GM18520 (cell line): Measurements from ENCODE around the gene DENND5A.

Source experiments
- ATAC-seq: cut with Tn5 transposase; IDR thresholded peaks from one replicate; pipeline ENCODE4 v1.9.1; 2021; ENCODE audit not compliant: unreplicated experiment

The DENND5A gene

DNA sequence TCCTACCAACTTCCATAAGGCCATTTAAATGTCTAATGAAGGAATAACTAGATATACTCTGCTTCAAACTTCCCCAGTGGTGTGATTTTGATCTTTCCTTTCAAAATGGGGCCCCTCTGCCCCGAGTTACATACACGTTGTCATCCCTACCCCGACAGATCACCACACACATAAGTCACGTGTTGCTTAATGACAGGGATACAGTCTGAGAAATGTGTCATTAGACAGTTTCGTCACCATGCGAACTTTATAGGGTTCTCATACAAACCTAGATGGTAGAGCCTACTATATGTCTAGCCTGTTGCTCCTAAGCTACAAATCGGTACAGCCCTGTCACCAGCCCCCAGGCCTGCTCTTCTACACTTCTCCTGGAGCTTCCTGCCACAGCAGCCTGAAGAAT is 124.0 kb downstream of the DENND5A start:
- no peak for ATAC-seq

DNA sequence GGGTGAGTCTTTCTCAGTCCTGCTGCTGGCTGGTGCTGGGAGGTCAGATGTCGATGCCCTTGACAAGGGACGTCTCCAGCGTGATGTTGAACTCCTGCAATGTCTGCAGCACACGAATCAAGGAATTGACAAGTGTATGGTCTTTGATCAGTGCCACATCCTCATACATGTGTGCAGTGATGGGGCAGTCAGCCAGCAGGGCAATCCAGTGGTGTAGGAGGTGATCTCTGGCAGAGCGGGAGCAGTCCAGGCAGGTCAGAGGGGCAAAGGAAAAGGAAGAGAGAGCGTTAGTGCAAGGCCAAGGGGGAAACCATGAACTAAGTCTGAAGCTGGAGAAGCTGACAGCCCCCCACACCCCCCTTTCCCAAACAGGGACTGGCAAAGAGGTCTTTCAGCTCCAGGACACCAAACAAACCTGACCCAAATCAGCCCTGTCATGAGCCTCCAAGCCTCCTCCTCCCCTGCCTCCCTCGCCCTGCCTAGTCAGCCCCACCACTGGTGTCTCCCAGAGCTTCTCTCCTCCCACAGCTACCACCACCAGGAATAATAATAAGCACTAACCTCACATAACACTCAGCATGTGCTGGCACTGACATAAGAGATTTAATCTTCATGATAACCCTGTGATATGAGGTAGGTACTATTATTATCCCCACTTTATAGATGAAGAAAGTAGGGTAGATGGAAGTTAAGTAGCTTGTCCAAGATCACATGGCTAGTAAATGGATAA is 125.4 kb downstream of the DENND5A start:
- no peak for ATAC-seq

DNA sequence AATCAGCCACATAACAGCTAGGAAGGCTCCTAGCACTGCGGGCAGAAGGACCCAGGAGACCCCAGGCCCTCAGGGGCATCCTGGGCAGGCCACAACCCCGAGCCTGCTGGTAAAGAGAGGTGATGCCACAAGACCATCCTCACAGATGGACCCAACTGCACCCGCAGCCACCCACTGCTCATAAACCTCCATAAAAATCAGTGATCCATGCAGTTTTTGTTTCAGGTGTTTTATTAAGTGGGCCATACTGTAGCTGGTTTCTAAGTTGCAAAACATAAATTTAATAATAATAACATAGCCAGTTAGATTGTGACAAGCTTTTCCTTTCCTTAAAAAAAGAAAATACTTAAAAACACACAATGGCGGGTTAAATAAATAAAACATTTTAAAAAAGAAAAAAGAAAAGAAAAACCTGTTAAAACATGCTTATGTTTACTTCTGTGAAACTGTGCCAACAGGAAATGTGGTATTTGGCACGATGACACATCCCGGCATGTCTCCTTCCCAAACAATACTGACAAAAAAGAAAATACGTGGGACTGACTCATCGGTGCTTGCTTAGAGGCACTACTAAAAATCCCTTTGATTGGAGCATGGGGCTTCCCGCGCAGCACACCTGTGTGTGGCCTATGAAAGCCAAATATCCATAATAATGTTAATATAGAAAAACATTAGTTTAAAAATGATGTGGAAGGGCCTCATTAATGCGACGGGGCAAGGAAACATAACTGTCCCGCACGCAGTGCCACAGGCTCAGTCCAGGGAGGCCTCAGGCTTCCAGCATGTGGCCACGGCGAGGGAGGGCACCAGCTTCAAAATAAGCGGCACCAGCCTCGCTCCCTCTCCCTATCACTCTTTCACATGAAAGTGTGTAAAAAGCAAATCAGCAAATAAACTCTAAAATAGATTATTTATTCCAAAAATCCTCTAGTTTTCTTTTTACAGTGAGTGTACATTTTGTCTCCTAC is 126.3 kb downstream of the DENND5A start:
- no peak for ATAC-seq

DNA sequence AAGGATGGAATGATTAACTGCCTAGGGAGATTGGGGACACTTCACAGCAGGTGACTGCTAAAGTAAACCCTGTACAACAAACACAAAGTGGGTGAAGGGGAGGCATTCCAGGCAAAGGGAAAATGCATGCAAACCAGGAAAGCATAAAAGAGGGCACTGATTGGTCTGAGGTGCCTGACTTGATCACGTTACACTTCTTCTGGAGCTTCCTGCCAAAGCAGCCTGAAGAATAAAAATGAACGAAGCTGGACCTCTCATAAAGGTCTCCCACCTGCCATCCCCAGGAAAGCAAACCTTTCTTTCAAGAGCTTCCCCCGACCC is 127.1 kb downstream of the DENND5A start:
- no peak for ATAC-seq

DNA sequence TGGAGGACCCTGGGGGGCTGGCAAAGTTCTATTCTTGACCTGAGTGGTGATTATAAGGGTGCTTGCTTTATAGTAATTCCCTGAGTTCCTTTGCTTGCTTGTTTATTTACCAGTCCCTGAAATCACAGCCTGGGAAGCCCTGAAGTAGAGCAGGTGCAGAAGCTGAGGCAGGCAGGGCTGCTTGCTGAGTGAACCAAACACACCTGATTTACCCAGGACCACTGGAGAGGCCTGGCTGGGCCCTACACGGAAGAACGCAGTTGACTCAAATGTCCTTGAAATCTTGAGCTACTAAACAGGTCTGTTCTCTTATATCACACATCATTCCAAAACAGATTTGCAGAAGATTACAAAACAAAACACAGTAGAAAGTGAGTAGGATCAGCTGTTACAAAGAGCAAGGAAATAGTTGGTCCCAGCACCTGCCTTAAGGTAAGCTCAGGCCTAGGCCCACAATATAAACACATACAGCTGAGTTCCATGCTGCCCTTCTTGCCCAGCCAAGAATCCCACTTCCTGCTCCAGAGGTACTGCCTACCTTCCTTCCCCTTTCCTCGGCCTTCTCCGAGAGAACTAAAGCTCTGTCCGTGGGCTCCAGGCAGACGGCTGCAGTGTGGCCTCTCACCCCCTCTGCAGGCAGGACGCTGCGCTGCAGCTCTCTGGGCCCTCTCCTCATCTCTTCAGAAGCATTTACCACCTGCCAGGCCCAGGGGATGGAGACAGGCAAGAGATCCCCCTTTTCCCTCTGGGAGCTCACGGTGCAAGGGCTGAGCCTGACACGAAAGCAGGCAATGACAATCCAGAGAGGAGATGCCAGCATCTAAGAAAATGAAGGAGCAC is 127.6 kb downstream of the DENND5A start:
- ATAC-seq: no peak

DNA sequence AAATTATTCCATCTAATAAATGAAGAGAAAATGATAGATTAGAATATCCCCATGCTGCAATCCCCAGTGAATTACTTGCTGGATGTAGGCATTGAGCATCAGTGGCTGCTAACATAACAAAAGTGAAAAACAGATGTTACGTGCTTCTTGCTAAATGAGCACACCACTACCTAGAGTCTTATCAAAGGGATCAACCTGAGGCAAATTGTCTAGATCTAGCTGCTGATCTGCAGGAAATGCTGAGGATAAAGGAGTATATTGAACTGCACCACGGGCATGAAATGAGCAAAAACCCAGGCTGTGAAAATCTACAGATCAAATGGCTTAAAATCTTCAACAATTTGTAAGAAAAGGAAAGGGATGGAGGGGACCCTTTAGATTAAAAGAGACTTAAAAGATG is 128.4 kb downstream of the DENND5A start:
- no peak for ATAC-seq

DNA sequence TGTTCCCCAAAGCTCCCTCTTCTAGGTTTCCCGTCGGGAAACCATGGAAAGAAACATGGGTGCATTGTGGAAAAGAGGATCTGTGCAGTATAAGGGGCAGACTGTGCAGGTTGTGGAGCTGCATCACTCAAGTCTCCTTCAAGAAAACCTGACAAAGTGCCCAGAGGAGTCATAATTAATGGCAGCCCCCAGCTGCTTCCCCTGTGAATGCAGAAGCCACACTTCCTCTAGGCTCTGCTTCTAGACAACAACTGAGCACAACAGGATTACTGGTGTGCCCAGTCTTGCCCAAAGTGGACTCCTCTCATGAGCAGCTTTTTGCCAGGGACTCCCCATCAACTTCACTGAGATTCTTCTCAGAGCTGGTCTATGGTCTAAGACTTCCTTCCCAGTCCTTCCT is 131.2 kb downstream of the DENND5A start:
- ATAC-seq: no peak

DNA sequence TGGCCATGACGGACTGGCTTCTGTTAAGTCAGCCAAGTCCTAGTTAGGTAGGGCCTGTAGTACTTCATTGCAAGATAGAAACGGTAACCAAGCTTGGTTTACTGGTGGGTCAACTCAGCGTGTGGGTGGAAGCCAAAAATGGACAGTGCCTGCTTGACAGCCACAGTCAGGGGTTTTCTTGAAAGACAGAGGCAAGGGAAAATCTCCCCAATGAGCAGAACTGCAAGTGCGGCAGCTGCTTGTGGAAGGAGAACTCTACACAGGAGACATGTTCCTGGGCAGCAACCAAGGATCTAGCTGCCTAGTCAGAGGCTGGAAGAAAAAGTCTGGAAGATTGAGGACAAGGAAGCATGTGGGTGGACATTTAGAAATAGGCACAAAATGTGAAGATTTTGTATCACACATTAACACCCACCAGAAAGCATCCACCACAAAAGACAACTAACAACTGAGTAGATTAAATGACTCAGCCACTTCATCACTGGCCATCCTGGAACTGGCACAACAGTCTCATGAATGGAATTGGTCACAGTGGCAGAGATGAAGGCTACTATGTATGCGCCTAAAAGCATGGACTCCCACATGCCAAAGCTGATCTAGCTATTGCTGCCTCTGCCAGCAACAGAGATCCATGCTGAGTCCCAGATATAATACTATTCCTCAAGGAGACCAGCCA is 132.8 kb downstream of the DENND5A start:
- no peak for ATAC-seq

DNA sequence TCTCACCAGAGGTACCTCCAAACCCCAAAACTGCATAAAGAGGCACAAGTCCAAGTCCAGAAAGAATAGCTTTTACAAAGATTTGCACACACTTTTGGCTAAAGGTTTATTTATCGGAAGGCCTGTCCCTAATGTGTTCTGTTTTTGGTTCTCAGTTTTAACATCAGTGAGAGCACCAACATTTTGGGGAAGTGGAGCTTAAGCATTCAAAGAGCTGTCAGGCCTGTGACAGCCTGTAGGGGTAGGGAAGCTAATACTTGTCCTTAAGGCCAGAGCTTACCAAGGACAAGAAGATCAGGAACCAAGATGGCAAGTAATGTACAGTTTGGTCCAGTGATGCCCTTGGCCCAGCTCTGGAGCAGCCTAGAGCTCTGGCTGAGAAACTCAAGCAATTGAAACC is 134.9 kb downstream of the DENND5A start:
- no peak for ATAC-seq

DNA sequence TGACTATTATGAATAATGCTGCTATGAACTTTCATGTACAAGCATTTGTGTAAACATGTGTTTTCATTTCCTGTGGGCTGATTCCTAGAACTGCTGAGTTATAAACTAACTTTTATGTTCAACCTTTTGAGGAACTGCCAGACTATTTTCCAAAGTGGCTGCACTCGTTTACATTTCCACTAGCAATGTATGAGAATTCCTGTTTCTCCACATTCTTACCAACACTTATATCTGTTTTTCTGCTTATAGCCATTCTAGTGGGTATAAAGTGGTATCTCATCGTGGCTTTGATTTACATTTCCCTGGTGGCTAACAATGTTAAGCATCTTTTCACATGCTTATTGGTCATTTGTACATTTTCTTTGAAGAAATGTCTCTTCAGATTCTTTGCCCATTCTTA is 138.5 kb downstream of the DENND5A start:
- no peak for ATAC-seq

DNA sequence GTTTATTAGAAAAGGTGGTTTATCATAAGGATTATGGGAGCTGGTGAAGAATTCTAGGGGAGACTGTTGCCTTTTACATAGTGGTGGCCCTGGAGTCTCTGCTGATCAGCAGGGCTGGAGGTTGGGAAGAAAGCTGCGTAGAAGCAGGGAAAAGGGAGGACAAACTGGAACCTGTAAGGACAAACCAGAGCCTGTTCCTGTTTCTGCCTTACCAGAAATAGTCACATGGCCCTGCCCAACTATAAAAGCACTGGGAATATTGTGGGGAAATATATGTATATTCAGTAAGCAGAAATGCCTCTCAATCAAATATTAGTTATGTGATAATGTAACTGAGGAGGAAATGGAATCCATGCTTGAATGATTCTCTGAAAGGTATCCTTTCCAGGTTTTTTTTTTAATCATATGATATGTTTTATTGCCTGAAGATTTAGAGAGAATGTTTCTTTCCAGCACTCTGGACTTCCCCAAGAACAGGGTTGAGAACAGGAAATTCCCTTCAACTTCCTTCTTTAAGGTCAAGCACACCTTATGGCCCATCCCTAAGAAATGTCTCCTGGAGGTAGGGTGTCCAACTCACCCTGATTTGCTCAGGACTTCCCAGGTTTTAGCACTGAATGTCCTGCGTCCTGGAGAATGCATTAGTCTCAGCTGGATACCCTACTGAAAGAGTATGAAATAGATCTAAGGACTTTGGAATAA is 139.8 kb downstream of the DENND5A start:
- ATAC-seq: no peak

DNA sequence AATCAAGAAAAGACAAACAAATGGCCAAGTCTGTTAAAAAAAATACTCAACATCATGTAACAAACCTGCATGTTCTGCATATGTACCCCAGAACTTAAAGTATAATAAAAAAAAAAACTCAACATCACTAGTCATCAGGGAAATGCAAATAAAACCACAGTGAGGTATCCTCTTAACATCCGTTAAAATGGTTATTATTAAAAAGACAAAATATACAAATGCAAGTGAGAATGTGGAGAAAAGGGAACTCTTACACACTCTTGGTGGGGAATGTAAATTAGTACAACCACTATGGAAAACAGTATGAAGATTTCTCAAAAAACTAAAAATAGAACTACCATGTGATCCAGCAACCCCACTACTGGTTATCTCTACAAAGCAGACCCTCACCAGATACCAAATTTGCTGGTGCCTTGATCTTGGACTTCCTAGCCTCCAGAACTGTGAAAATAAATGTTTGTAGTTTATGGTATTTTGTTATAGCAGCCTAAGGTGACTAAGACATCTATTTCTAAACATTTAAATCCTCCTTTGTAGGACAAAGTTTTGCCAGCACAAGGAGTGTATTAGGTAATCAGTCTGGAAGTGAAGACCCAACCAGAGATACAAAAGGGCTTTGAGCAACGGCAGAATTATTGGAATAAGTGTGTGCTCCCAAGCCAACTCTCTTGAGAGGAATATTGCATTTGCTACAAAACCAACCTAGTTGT is 141.4 kb downstream of the DENND5A start:
- ATAC-seq: no peak

DNA sequence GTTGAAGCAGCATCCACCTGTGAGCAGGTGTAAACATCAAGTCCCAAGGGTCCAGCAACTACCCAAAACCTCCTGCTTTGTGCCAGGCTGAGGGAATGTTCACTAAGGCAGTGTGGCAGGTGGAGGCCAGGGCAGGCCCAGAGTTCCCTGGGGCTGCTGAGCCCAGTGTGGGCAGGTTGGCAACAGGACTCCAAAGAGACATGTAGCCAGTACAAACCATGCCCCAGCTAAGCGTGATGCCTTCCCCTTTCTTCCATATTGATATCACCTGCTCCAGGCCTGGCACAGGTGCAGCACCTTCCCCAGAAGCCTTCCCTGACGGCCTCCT is 143.7 kb downstream of the DENND5A start:
- ATAC-seq: no peak

DNA sequence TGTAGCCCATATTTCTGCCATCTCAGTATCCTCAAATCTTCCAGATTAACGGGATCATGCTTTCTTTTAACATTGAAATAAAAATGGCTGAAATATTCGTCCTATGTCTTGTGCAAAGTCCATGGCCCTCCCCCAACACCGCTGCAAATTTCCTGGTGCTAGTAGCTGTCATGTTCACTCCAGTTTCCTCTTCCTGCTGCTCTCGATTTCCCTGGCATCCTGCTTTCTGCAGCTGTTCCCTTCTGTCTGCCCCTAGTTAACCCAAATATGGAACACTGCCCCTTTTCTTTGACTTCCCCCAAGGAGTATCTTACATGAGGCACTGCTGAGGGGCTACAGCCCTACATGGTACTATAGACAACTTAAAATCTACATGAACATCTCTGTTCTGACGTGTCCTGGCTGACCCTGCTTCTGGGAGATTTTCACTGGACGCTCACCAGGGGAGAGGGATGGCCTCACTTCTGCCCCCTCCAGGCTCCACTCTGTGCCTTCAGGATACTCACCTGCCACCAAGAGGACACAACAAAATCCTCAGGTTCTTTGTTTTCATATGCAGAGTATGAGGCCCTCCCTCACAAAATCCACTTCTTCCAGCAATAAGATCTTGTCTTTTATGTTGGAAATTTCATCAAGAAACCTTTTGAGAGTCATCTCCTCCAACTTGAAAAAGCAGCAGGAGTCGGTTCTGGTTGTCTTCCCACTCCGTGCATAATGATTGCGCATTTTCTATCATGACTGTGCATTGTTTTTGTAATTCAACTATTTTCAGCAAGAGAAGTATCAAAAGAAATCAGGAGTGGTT is 144.3 kb downstream of the DENND5A start:
- ATAC-seq: no peak

DNA sequence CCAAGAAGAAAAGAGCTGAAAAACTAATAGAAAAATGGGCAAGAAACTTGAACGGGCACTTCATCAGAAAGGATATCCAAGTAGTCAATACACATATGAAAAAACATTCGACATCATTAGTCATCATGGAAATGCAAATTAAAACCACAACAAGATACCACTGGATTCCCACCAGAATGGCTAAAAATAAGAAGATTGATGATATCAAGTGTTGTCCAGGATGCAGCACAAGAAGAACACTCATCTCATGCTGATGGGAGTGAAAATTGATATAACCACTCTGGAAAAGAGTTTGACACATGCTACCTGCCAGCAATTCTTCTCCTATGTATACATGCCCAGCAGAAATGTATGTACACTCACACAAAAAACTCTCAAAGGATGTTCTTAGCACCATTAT is 146.9 kb downstream of the DENND5A start:
- ATAC-seq: no peak

DNA sequence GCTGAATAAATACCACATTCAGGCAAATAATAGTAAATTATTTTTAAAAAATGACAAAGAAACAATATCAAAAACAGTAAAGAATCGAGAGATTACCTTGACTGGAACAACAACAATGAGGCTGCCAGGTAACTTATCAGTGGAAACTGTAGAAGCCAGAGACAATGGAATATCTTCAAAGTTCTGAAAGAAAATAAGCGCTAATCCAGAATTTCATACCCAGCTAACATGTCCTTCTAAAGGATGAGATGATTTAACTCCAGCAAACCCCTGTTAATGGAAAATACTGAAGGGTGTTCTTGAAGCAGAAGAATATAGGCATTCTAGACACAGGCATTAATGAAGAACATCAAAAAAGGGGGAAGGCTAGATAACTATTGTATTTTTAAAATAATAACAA is 153.1 kb downstream of the DENND5A start:
- ATAC-seq: no peak

DNA sequence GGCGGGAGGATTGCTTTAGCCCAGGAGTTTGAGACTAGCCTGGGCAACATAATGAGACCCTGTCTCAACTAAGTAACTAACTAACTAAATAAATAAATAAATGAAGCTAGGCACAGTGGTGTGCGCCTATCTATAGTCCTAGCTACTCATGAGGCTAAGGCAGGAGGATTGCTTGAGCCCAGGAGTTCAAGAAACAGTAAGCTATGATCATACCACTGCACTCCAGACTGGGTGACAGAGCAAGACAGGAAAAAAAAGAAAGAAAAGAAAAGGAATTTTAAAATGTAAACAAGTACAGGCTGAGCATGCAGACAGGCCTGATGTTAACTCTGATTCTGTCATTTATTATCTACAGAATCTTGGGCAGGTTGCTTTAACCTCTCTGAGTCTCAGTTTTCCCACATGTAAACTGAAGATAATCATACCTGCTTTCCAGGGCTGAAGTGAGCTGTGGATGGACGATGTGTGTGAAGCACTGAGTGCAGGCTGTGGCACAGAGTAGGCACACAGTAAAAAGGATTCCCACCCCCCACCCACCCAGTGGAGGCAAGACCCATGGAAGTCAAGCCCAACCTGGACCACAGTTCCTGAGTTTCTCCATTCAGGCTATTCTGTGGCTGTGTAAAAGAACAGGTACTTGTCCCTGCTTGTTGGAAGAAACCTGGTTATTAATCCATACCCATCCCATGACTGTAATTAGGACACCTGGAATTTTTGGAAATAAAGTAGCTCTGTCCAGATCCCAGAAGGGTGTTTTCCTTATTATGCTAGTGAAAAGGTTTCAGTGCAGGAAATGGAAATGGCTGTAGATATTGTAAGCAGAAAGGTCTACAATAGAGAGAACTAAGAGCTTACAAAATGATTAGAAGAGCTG is 155.1 kb downstream of the DENND5A start:
- ATAC-seq: no peak

DNA sequence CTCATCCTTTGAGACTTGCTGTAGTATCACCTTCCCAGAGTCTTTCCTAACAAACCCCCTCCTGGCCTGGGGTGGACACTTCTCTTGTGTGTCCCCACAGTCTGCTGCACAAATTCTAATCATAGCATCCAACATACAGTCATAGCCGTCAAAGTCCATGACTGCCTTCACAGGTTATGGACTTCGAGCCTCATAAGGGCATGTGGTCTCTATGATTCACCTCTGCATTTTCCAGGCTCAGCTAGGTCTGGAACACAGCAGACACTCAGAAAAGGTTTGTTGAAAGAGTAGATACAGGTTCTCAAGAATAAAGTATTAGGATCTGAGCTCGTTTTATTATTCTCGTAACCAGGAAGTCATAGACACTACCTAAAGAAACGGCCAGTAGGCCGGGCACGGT is 160.6 kb downstream of the DENND5A start:
- ATAC-seq: no peak
